ENCODE measurements around the gene OSTM1. TPM values are rescaled to one million over a fixed set of nuclear protein-coding genes. Genes with fewer than 3 reads are reported as not detected.

Gene OSTM1
- total RNA-seq, 6 experiments from 2014 or later, result 13.1 to 31.6 (median 19.7) TPM

- Histone ChIP-seq H3K27ac (no peak overlapping the region), H3K4me1 (peaks cover 0 to 49% (median 4%) of the 10 kb centered on the region in 4 donors), H3K27me3 (peaks cover 13 to 24% of the 10 kb centered on the region in 2 donors), H3K4me3 (peak overlapping the region; percentile 54 to 68 (median 57)), H3K9me3 (no peaks in the 10 kb centered on the region), H3K36me3 (no peaks in the 10 kb centered on the region)
- peak; percentile 47 to 64 (median 56) for DNase-seq
- no peak for TF ChIP-seq CTCF (IDR thresholded peaks at IDR 0.05)
- TF ChIP-seq POLR2A (IDR thresholded peaks at IDR 0.05), result no peak
- intact Hi-C loops (cut with DNase I), result loop anchor here in 1 of 2 donors (10.0 kb wide), 1 partner anchor 387 kb away; no protein-coding TSS in a partner anchor
- ATAC-seq, result peak; percentile 51 to 62 (median 60)
- 0% methylated on average over 22 of the region's 72 CpGs for WGBS (ENCODE audit: insufficient coverage, low coverage, low lambda C conversion rate, missing lambda C conversion rate)
Observed at GRCh38 chr6:108117427-108118358, 43.2 kb upstream of the OSTM1 start.

- Histone ChIP-seq H3K4me3 (no peak overlapping the region), H3K36me3 (no peaks in the 10 kb centered on the region), H3K27me3 (peaks cover 13 to 24% of the 10 kb centered on the region in 2 donors), H3K4me1 (peaks cover 0 to 49% (median 4%) of the 10 kb centered on the region in 4 donors), H3K27ac (no peak overlapping the region), H3K9me3 (no peaks in the 10 kb centered on the region)
- WGBS (ENCODE audit: insufficient coverage, low coverage, low lambda C conversion rate, missing lambda C conversion rate), result 15% methylated on average over 22 of the region's 46 CpGs
- TF ChIP-seq CTCF (IDR thresholded peaks at IDR 0.05) (no peak), POLR2A (IDR thresholded peaks at IDR 0.05) (no peak)
- ATAC-seq (no peak), DNase-seq (peak in 1 of 3 donors; percentile 44)
- intact Hi-C loops (cut with DNase I), result loop anchor here in 1 of 2 donors (10.0 kb wide), 1 partner anchor 388 kb away; no protein-coding TSS in a partner anchor
Observed at GRCh38 chr6:108116546-108117426, 42.2 kb upstream of the OSTM1 start.

GRCh38 chr6:108115598-108116058, 41.1 kb upstream of the OSTM1 start:
- no peaks in the 10 kb centered on the region for H3K36me3 ChIP-seq
- WGBS (ENCODE audit: insufficient coverage, low coverage, low lambda C conversion rate, missing lambda C conversion rate), result 1% methylated on average over 19 of the region's 20 CpGs
- peaks cover 13 to 24% of the 10 kb centered on the region in 2 donors for H3K27me3 ChIP-seq
- peak overlapping the region; percentile 39 to 50 (median 47) for H3K4me3 ChIP-seq
- intact Hi-C loops (cut with DNase I), result loop anchor here in 1 of 2 donors (10.0 kb wide), 1 partner anchor 389 kb away; no protein-coding TSS in a partner anchor
- no peak overlapping the region for H3K27ac ChIP-seq
- DNase-seq, result peak; percentile 60 to 63 (median 60)
- H3K4me1 ChIP-seq, result peaks cover 0 to 49% (median 4%) of the 10 kb centered on the region in 4 donors
- no peak for TF ChIP-seq POLR2A (IDR thresholded peaks at IDR 0.05)
- TF ChIP-seq CTCF (IDR thresholded peaks at IDR 0.05), result peak; percentile 44 to 47 (median 46)
- ATAC-seq, result peak; percentile 48 to 74 (median 69)
- H3K9me3 ChIP-seq, result no peaks in the 10 kb centered on the region
